Measurements from ENCODE around the gene FRY. TPM values are rescaled to one million over a fixed set of nuclear protein-coding genes. Genes with fewer than 3 reads are reported as not detected.

FRY gene
- total and polyA plus RNA-seq, 2 of the 13 experiments (the other 11 are each of a cell fraction or from before 2014, with no cell fraction given) = 8.2 to 13.1 TPM

DNA sequence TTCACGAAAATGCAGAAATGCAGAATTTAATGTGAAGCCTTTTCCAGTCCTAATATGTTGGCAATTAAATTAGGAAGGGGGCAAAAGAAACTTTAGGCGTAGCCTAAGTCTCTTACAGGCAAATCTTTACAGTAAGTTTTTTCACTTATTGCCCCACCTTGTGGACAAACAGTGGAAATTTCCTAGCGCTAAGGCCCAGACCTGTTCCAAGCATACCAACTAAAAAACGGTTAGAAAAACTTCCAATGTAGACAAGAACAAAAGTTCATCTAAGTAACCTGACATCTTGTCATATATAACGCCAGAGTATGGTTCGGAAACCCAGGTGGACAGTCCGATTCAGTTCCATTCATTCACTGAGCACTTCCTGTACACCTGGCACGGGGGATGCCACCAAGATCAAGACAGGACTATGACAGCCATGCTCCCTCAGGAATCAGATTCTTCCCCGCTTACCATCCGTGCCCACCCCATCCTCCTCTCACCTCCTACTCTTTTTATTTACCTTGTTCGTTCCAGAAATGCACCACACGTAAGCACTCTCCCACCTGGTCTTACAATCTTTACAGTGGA is 278.6 kb downstream of the FRY start (continued):
- TF ChIP-seq, protein P1, sequence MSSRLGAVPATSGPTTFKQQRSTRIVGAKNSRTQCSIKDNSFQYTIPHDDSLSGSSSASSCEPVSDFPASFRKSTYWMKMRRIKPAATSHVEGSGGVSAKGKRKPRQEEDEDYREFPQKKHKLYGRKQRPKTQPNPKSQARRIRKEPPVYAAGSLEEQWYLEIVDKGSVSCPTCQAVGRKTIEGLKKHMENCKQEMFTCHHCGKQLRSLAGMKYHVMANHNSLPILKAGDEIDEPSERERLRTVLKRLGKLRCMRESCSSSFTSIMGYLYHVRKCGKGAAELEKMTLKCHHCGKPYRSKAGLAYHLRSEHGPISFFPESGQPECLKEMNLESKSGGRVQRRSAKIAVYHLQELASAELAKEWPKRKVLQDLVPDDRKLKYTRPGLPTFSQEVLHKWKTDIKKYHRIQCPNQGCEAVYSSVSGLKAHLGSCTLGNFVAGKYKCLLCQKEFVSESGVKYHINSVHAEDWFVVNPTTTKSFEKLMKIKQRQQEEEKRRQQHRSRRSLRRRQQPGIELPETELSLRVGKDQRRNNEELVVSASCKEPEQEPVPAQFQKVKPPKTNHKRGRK (CRISPR knock-in tag; IDR thresholded peaks at IDR 0.05) = no peak
- TF ChIP-seq, protein P2, sequence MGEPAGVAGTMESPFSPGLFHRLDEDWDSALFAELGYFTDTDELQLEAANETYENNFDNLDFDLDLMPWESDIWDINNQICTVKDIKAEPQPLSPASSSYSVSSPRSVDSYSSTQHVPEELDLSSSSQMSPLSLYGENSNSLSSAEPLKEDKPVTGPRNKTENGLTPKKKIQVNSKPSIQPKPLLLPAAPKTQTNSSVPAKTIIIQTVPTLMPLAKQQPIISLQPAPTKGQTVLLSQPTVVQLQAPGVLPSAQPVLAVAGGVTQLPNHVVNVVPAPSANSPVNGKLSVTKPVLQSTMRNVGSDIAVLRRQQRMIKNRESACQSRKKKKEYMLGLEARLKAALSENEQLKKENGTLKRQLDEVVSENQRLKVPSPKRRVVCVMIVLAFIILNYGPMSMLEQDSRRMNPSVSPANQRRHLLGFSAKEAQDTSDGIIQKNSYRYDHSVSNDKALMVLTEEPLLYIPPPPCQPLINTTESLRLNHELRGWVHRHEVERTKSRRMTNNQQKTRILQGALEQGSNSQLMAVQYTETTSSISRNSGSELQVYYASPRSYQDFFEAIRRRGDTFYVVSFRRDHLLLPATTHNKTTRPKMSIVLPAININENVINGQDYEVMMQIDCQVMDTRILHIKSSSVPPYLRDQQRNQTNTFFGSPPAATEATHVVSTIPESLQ (CRISPR knock-in tag; conservative IDR thresholded peaks at IDR 0.05) = no peak
- no peak for TF ChIP-seq SMARCE1 (IDR thresholded peaks at IDR 0.05; ENCODE audit: borderline replicate concordance)
- no peak for TF ChIP-seq SUZ12 (IDR thresholded peaks at IDR 0.05; ENCODE audit: low read depth, low read length)
- TF ChIP-seq, protein P3, sequence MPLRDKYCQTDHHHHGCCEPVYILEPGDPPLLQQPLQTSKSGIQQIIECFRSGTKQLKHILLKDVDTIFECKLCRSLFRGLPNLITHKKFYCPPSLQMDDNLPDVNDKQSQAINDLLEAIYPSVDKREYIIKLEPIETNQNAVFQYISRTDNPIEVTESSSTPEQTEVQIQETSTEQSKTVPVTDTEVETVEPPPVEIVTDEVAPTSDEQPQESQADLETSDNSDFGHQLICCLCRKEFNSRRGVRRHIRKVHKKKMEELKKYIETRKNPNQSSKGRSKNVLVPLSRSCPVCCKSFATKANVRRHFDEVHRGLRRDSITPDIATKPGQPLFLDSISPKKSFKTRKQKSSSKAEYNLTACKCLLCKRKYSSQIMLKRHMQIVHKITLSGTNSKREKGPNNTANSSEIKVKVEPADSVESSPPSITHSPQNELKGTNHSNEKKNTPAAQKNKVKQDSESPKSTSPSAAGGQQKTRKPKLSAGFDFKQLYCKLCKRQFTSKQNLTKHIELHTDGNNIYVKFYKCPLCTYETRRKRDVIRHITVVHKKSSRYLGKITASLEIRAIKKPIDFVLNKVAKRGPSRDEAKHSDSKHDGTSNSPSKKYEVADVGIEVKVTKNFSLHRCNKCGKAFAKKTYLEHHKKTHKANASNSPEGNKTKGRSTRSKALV (CRISPR knock-in tag; IDR thresholded peaks at IDR 0.05) = no peak
- no peak for TF ChIP-seq MEIS1 (CRISPR knock-in tag; IDR thresholded peaks at IDR 0.05; ENCODE audit: borderline replicate concordance)
- TF ChIP-seq KMT2A (CRISPR knock-in tag; IDR thresholded peaks at IDR 0.05) = no peak
- TF ChIP-seq, protein P4, sequence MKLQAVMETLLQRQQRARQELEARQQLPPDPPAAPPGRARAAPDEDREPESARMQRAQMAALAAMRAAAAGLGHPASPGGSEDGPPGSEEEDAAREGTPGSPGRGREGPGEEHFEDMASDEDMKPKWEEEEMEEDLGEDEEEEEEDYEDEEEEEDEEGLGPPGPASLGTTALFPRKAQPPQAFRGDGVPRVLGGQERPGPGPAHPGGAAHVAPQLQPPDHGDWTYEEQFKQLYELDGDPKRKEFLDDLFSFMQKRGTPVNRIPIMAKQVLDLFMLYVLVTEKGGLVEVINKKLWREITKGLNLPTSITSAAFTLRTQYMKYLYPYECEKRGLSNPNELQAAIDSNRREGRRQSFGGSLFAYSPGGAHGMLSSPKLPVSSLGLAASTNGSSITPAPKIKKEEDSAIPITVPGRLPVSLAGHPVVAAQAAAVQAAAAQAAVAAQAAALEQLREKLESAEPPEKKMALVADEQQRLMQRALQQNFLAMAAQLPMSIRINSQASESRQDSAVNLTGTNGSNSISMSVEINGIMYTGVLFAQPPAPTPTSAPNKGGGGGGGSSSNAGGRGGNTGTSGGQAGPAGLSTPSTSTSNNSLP (IDR thresholded peaks at IDR 0.05; ENCODE audit: low read depth, low read length) = no peak
- TF ChIP-seq ZBTB8A (CRISPR knock-in tag; IDR thresholded peaks at IDR 0.05; ENCODE audit: borderline replicate concordance, low read depth) = no peak
- TF ChIP-seq CENPT (CRISPR knock-in tag; IDR thresholded peaks at IDR 0.05; ENCODE audit: low read depth) = no peak
- no peak for TF ChIP-seq PCBP1 (IDR thresholded peaks at IDR 0.05; ENCODE audit: borderline replicate concordance, low read depth, low read length)
- peak; percentile 83 for TF ChIP-seq SMC3 (IDR thresholded peaks at IDR 0.05; ENCODE audit: low read length)
- no peak for TF ChIP-seq SOX5 (CRISPR knock-in tag; IDR thresholded peaks at IDR 0.05; ENCODE audit: borderline replicate concordance)
- TF ChIP-seq ZFX (CRISPR knock-in tag; IDR thresholded peaks at IDR 0.05; ENCODE audit: low read depth) = 0 out of 2 replicates have a peak, but pooled peaks have one; percentile 35
- TF ChIP-seq, protein P5, sequence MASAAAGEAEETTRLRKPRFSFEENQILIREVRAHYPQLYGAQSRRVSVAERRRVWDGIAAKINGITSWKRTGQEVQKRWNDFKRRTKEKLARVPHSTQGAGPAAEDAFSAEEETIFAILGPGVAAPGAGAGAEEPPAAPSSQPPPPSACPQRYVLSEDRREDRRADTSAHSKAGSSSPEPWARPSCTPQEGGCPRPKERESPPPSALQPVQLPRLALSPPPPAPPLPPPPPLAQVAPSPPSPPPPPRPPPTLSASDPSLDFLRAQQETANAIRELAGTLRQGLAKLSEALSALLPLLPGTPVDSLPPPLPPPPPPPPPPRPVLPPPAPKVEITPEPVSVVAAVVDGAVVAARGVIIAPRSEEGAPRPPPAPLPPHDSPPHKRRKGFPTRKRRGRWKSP (CRISPR knock-in tag; IDR thresholded peaks at IDR 0.05) = no peak
- no peak for TF ChIP-seq MBNL3 (CRISPR knock-in tag; conservative IDR thresholded peaks at IDR 0.05)
- TF ChIP-seq, protein P6, sequence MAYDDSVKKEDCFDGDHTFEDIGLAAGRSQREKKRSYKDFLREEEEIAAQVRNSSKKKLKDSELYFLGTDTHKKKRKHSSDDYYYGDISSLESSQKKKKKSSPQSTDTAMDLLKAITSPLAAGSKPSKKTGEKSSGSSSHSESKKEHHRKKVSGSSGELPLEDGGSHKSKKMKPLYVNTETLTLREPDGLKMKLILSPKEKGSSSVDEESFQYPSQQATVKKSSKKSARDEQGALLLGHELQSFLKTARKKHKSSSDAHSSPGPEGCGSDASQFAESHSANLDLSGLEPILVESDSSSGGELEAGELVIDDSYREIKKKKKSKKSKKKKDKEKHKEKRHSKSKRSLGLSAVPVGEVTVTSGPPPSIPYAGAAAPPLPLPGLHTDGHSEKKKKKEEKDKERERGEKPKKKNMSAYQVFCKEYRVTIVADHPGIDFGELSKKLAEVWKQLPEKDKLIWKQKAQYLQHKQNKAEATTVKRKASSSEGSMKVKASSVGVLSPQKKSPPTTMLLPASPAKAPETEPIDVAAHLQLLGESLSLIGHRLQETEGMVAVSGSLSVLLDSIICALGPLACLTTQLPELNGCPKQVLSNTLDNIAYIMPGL (CRISPR knock-in tag; IDR thresholded peaks at IDR 0.05; ENCODE audit: borderline replicate concordance in 1 of 2, low read depth in 1 of 2) = peak in 1 of 2 experiments; percentile 45; a peak in 1 of 4 replicates
- TF ChIP-seq MXD4 (CRISPR knock-in tag; IDR thresholded peaks at IDR 0.05) = no peak

Measured in HepG2 (cell line).